GM18870 (cell line): ENCODE results near the gene APLN.
A peak's percentile ranks its signal among the peaks of the same experiment; 100 is the strongest.

Experiments
- ATAC-seq: cut with Tn5 transposase; IDR thresholded peaks from one replicate; pipeline ENCODE4 v1.9.1; 2021; ENCODE audit warnings: moderate library complexity; ENCODE audit not compliant: unreplicated experiment

The APLN gene

GRCh38 chrX:129642641-129643040 is 12.1 kb downstream of the APLN start:
- no peak for ATAC-seq

GRCh38 chrX:129641941-129642340 is 12.8 kb downstream of the APLN start:
- ATAC-seq = no peak

- ATAC-seq = no peak
Observed at GRCh38 chrX:129641469-129641868, 13.3 kb downstream of the APLN start.

- no peak for ATAC-seq
Observed at GRCh38 chrX:129640737-129641136, 14.0 kb downstream of the APLN start.

GRCh38 chrX:129638917-129639316 is 15.8 kb downstream of the APLN start:
- no peak for ATAC-seq

- ATAC-seq = peak; percentile 70
Observed at GRCh38 chrX:129637217-129638109, 17.3 kb downstream of the APLN start.

GRCh38 chrX:129636175-129636681 is 18.5 kb downstream of the APLN start:
- ATAC-seq = no peak

GRCh38 chrX:129634541-129634940 is 20.2 kb downstream of the APLN start:
- ATAC-seq = no peak

- ATAC-seq = no peak
Observed at GRCh38 chrX:129632443-129632842, 22.3 kb downstream of the APLN start.

GRCh38 chrX:129631849-129632248 is 22.9 kb downstream of the APLN start:
- ATAC-seq = no peak

GRCh38 chrX:129629837-129630236 is 24.9 kb downstream of the APLN start:
- no peak for ATAC-seq

GRCh38 chrX:129626026-129626425 is 28.7 kb downstream of the APLN start:
- ATAC-seq = no peak

GRCh38 chrX:129622757-129623301 is 31.9 kb downstream of the APLN start:
- no peak for ATAC-seq

- ATAC-seq = no peak
Observed at GRCh38 chrX:129618997-129619396, 35.8 kb downstream of the APLN start.

GRCh38 chrX:129617420-129617819 is 37.3 kb downstream of the APLN start:
- ATAC-seq = no peak

- ATAC-seq = no peak
Observed at GRCh38 chrX:129614481-129615255, 40.1 kb downstream of the APLN start.

GRCh38 chrX:129613596-129613995 is 41.2 kb downstream of the APLN start:
- ATAC-seq = no peak

- ATAC-seq = no peak
Observed at GRCh38 chrX:129612396-129612795, 42.4 kb downstream of the APLN start.

- ATAC-seq = no peak
Observed at GRCh38 chrX:129609395-129609794, 45.4 kb downstream of the APLN start.

- ATAC-seq = no peak
Observed at GRCh38 chrX:129608496-129608895, 46.3 kb downstream of the APLN start.

- ATAC-seq = no peak
Observed at GRCh38 chrX:129606918-129607317, 47.8 kb downstream of the APLN start.
